HG02970 (cell line): ENCODE measurements around the gene PRR20G.

Source experiments
- ATAC-seq: cut with Tn5 transposase; IDR thresholded peaks from one replicate; pipeline ENCODE4 v1.9.1; 2021; ENCODE audit warnings: mild to moderate bottlenecking, moderate library complexity, moderate number of reproducible peaks; ENCODE audit not compliant: unreplicated experiment, low FRiP score

The PRR20G gene

GRCh38 chr3:127264794-127265514, 22.9 kb downstream of the PRR20G start:
- ATAC-seq, result no peak

GRCh38 chr3:127264292-127264691, 23.6 kb downstream of the PRR20G start:
- ATAC-seq, result no peak

GRCh38 chr3:127263586-127264231, 24.1 kb downstream of the PRR20G start:
- no peak for ATAC-seq

GRCh38 chr3:127263037-127263436, 24.8 kb downstream of the PRR20G start:
- ATAC-seq, result no peak

- no peak for ATAC-seq
These were observed 25.3 kb downstream of the PRR20G start for GRCh38 chr3:127262533-127262932.

- ATAC-seq, result no peak
These were observed 25.9 kb downstream of the PRR20G start for GRCh38 chr3:127261925-127262324.

- ATAC-seq, result no peak
These were observed 26.9 kb downstream of the PRR20G start for GRCh38 chr3:127260826-127261555.

GRCh38 chr3:127260416-127260815, 27.4 kb downstream of the PRR20G start:
- ATAC-seq, result no peak

- ATAC-seq, result no peak
These were observed 28.0 kb downstream of the PRR20G start for GRCh38 chr3:127259882-127260281.

- ATAC-seq, result no peak
These were observed 29.1 kb downstream of the PRR20G start for GRCh38 chr3:127258733-127259132.

- no peak for ATAC-seq
These were observed 30.5 kb downstream of the PRR20G start for GRCh38 chr3:127257351-127257750.

- no peak for ATAC-seq
These were observed 31.0 kb downstream of the PRR20G start for GRCh38 chr3:127256733-127257271.

GRCh38 chr3:127256138-127256537, 31.7 kb downstream of the PRR20G start:
- no peak for ATAC-seq

GRCh38 chr3:127255516-127255915, 32.3 kb downstream of the PRR20G start:
- no peak for ATAC-seq

- no peak for ATAC-seq
These were observed 33.1 kb downstream of the PRR20G start for GRCh38 chr3:127254730-127255129.

GRCh38 chr3:127254033-127254644, 33.7 kb downstream of the PRR20G start:
- no peak for ATAC-seq

- no peak for ATAC-seq
These were observed 34.4 kb downstream of the PRR20G start for GRCh38 chr3:127253491-127253890.

- ATAC-seq, result no peak
These were observed 35.4 kb downstream of the PRR20G start for GRCh38 chr3:127252446-127252845.

GRCh38 chr3:127250032-127250431, 37.8 kb downstream of the PRR20G start:
- ATAC-seq, result no peak

GRCh38 chr3:127247292-127247691, 40.6 kb downstream of the PRR20G start:
- no peak for ATAC-seq

- ATAC-seq, result no peak
These were observed 49.2 kb downstream of the PRR20G start for GRCh38 chr3:127238602-127239001.
